Transverse colon (tissue), 4 donors: Measurements from ENCODE around the gene PBOV1. TPM values are rescaled to one million over a fixed set of nuclear protein-coding genes. Genes with fewer than 3 reads are reported as not detected.

ENCODE experiments used
- DNase-seq: peaks from one replicate; pipeline ENCODE4 v3.0.0-alpha.2; 2019
- H3K27ac ChIP-seq, 4 donors: fragments of 200-600 bp; sonication (generic); 2 replicates each; pipeline ENCODE4 v1.5.1; 2016 to 2018; ENCODE audit warnings: inconsistent platforms in 4 of 4
- H3K27me3 ChIP-seq: fragments of 200-600 bp; sonication (generic); 2 replicates; pipeline ENCODE4 v1.5.1; 2017; ENCODE audit warnings: inconsistent platforms
- H3K36me3 ChIP-seq, 4 donors: fragments of 200-600 bp; sonication (generic); 2 replicates each; pipeline ENCODE4 v1.5.1; 2017 to 2019; ENCODE audit warnings: inconsistent platforms in 4 of 4
- H3K4me1 ChIP-seq, 4 donors: fragments of 200-600 bp; sonication (generic); 2 replicates each; pipeline ENCODE4 v1.5.1; 2017 to 2020; ENCODE audit warnings: inconsistent platforms in 4 of 4
- H3K4me3 ChIP-seq, 4 donors: fragments of 200-600 bp; sonication (generic); 1 replicate in 1 of 4; 2 replicates in 3 of 4; pipeline versions ENCODE4 v1.5.1 to v1.6.1; 2017 to 2019; ENCODE audit warnings: inconsistent platforms in 4 of 4
- H3K9me3 ChIP-seq, 2 donors: fragments of 200-600 bp; sonication (generic); 2 replicates each; pipeline ENCODE4 v1.5.1; 2017 to 2019; ENCODE audit warnings: inconsistent platforms in 2 of 2
- CTCF ChIP-seq, 5 experiments: fragments of 200-600 bp in 3 of 5; fragments of 450-650 bp in 2 of 5; sonication (generic) in 3 of 5; IDR thresholded peaks; 1 replicate in 2 of 5; 2 replicates in 3 of 5; pipeline ENCODE4 v1.5.1; 2016 to 2017; ENCODE audit warnings: antibody characterized with exemption in 5 of 5, inconsistent platforms in 3 of 5, mild to moderate bottlenecking in 2 of 5, moderate library complexity in 1 of 5
- EP300 ChIP-seq: sonication (generic); formaldehyde crosslinking; IDR thresholded peaks from one replicate; pipeline ENCODE4 v1.6.1; 2017; ENCODE audit warnings: antibody characterized with exemption, low read depth
- POLR2A ChIP-seq: fragments of 450-650 bp; IDR thresholded peaks from one replicate; pipeline ENCODE4 v1.6.1; 2016; ENCODE audit warnings: antibody characterized with exemption, mild to moderate bottlenecking, moderate library complexity
- POLR2AphosphoS5 ChIP-seq, 3 donors: sonication (generic); formaldehyde crosslinking; IDR thresholded peaks; one replicate each; pipeline ENCODE4 v1.6.1; 2016; ENCODE audit warnings: antibody characterized with exemption in 3 of 3
- WGBS, 2 donors: methylation state at CpG; one replicate each; pipeline ENCODE4 v1.1.5; 2018; ENCODE audit warnings: low coverage in 1 of 2; 5-methylcytosine and 5-hydroxymethylcytosine counted together
- in situ Hi-C, 4 donors: fragments of 200-750 bp; cut with MboI; loops; one replicate each; pipeline versions ENCODE4 v1.15.0 to v1.15.1; 2017; ENCODE audit warnings: low sequenced_read_pairs in 3 of 4, low pct_ligation_motif_present in 1 of 4, low pct_unique_long_range_greater_than_20kb in 1 of 4
- intact Hi-C: fragments of 100-400 bp; cut with DNase I; formaldehyde crosslinking; loops from one replicate; pipeline ENCODE4 v1.15.1; 2023; ENCODE audit warnings: low total_unique reads
- total RNA-seq, 4 donors: library from RNA; depleted of rRNA; stranded (reverse); fragments of >200 nt; gene quantifications; one replicate each; pipeline ENCODE4 v1.1.0, GENCODE V29; 2016

PBOV1 gene
- total RNA-seq, 4 donors from 2014 or later = not detected

- Histone ChIP-seq H3K27ac (no peak overlapping the region), H3K4me3 (no peak overlapping the region), H3K36me3 (no peaks in the 10 kb centered on the region), H3K4me1 (no peaks in the 10 kb centered on the region), H3K9me3 (no peaks in the 10 kb centered on the region), H3K27me3 (no peaks in the 10 kb centered on the region)
- WGBS, 2 donors = 89 to 98% methylated on average over 8 to 20 of the region's 20 CpGs
- no peak for TF ChIP-seq POLR2AphosphoS5 (IDR thresholded peaks at IDR 0.05)
- no peak for TF ChIP-seq POLR2A
- no peak for TF ChIP-seq CTCF (IDR thresholded peaks at IDR 0.05)
- no peak for TF ChIP-seq EP300
- in situ Hi-C loops (no loop called here), intact Hi-C loops (no loop called here)
- DNase-seq = no peak
Measured at GRCh38 chr6:138255443-138255842, 37.2 kb upstream of the PBOV1 start.

- intact Hi-C loops = no loop called here
- no peaks in the 10 kb centered on the region for H3K36me3 ChIP-seq
- 90 to 92% methylated on average over 5 to 11 of the region's 11 CpGs for WGBS, 2 donors
- no peak overlapping the region for H3K4me3 ChIP-seq
- no peaks in the 10 kb centered on the region for H3K9me3 ChIP-seq
- no peak for DNase-seq
- H3K27ac ChIP-seq = no peak overlapping the region
- H3K27me3 ChIP-seq = no peaks in the 10 kb centered on the region
- no peak for TF ChIP-seq CTCF (IDR thresholded peaks at IDR 0.05)
- TF ChIP-seq POLR2A = no peak
- no peak for TF ChIP-seq POLR2AphosphoS5 (IDR thresholded peaks at IDR 0.05)
- TF ChIP-seq EP300 = no peak
- in situ Hi-C loops = no loop called here
- H3K4me1 ChIP-seq = no peaks in the 10 kb centered on the region
Measured at GRCh38 chr6:138253731-138254130, 35.4 kb upstream of the PBOV1 start.

- in situ Hi-C loops (no loop called here), intact Hi-C loops (no loop called here)
- Histone ChIP-seq H3K36me3 (no peaks in the 10 kb centered on the region), H3K27ac (no peak overlapping the region), H3K4me1 (no peaks in the 10 kb centered on the region), H3K4me3 (no peak overlapping the region), H3K9me3 (no peaks in the 10 kb centered on the region), H3K27me3 (no peaks in the 10 kb centered on the region)
- WGBS, 2 donors = 84 to 89% methylated on average over 13 to 16 of the region's 16 CpGs
- no peak for DNase-seq
- no peak for TF ChIP-seq POLR2AphosphoS5 (IDR thresholded peaks at IDR 0.05)
- no peak for TF ChIP-seq EP300
- no peak for TF ChIP-seq POLR2A
- no peak for TF ChIP-seq CTCF (IDR thresholded peaks at IDR 0.05)
Measured at GRCh38 chr6:138250513-138251247, 32.4 kb upstream of the PBOV1 start.

GRCh38 chr6:138250053-138250452, 31.8 kb upstream of the PBOV1 start:
- TF ChIP-seq CTCF (IDR thresholded peaks at IDR 0.05) (no peak), POLR2AphosphoS5 (IDR thresholded peaks at IDR 0.05) (no peak), POLR2A (no peak), EP300 (no peak)
- Histone ChIP-seq H3K4me3 (no peak overlapping the region), H3K4me1 (no peaks in the 10 kb centered on the region), H3K9me3 (no peaks in the 10 kb centered on the region), H3K36me3 (no peaks in the 10 kb centered on the region), H3K27ac (no peak overlapping the region), H3K27me3 (no peaks in the 10 kb centered on the region)
- in situ Hi-C loops = no loop called here
- DNase-seq = no peak
- WGBS, 2 donors = 94 to 97% methylated on average over 4 of the region's 4 CpGs
- intact Hi-C loops = no loop called here
